Hepatocyte (in vitro differentiated cells): ENCODE measurements around the gene S100A11.

Experiments used
- CTCF ChIP-seq: fragments of 200-600 bp; sonication (generic); IDR thresholded peaks from 2 replicates; pipeline ENCODE4 v1.5.1; 2016; ENCODE audit warnings: antibody characterized with exemption, mild to moderate bottlenecking; ENCODE audit not compliant: poor library complexity
- EZH2 ChIP-seq: fragments of 200-600 bp; sonication (generic); IDR thresholded peaks from 2 replicates; pipeline ENCODE4 v1.6.1; 2016; ENCODE audit warnings: antibody characterized with exemption, mild to moderate bottlenecking, borderline replicate concordance

- TF ChIP-seq CTCF (no peak), EZH2 (no peak)
Measured at GRCh38 chr1:151984313-151984956, 52.4 kb downstream of the S100A11 start.
